ENCODE results near the gene HHATL. TPM values are rescaled to one million over a fixed set of nuclear protein-coding genes. Genes with fewer than 3 reads are reported as not detected.
A peak's percentile ranks its signal among the peaks of the same experiment; 100 is the strongest.

The HHATL gene
- total and polyA plus RNA-seq, 2 donors (not counting 1 experiment from before 2014, with no cell fraction given) = not detected

DNA sequence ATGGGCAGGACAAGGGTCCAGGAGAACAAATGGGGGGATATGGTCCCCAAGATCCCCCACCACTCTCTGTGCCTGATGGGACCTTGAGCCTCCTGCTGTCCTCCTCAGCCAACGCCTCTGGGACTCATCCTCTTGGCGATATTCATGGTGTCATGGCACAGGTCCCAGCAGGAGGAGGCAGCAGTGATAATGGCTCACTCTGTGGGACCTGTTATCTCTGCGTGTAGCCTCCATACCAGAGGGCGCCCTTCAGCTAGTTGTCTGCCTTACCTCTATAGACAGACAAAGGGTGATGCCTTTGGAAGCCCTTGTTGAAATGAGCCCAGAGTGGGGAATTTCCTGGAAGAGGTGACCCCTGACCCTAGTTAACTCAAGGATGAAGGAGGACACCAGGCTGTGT is 41.7 kb downstream of the HHATL start:
- DNase-seq (ENCODE audit: low read depth in 2 of 2) = no peak
- Histone ChIP-seq H3K9ac (ENCODE audit: insufficient read depth, low read length) (no peak overlapping the region), H2AFZ (ENCODE audit: low read length) (no peak overlapping the region), H3K79me2 (ENCODE audit: control insufficient read depth, insufficient read depth, low read length) (peaks cover 10% of the 10 kb centered on the region), H3K4me1 (ENCODE audit: control insufficient read depth, extremely low read depth, insufficient read depth, low read length) (peaks cover 10% of the 10 kb centered on the region), H3K4me3 (replicated peaks in 1 of 4; ENCODE audit: control extremely low read depth in 1 of 4, insufficient read depth in 1 of 4, low read depth in 3 of 4, low read length in 4 of 4) (no peak overlapping the region), H4K20me1 (ENCODE audit: control insufficient read depth, extremely low read depth, insufficient read depth, low read length) (no peaks in the 10 kb centered on the region), H3K4me2 (ENCODE audit: extremely low read depth, insufficient read depth, low read length) (no peak overlapping the region), H3K36me3 (ENCODE audit: control insufficient read depth, insufficient read depth, low read length) (peaks cover 17% of the 10 kb centered on the region), H3K27ac (ENCODE audit: insufficient read depth, low read length) (no peak overlapping the region), H3K9me3 (ENCODE audit: control insufficient read depth, insufficient read depth, low read depth, low read length) (no peaks in the 10 kb centered on the region), H3K27me3 (ENCODE audit: control insufficient read depth, insufficient read depth, low read length) (no peaks in the 10 kb centered on the region)
- no peak for TF ChIP-seq EZH2 (IDR thresholded peaks at IDR 0.05; ENCODE audit: low read length, missing control alignments)
- TF ChIP-seq, protein P1, sequence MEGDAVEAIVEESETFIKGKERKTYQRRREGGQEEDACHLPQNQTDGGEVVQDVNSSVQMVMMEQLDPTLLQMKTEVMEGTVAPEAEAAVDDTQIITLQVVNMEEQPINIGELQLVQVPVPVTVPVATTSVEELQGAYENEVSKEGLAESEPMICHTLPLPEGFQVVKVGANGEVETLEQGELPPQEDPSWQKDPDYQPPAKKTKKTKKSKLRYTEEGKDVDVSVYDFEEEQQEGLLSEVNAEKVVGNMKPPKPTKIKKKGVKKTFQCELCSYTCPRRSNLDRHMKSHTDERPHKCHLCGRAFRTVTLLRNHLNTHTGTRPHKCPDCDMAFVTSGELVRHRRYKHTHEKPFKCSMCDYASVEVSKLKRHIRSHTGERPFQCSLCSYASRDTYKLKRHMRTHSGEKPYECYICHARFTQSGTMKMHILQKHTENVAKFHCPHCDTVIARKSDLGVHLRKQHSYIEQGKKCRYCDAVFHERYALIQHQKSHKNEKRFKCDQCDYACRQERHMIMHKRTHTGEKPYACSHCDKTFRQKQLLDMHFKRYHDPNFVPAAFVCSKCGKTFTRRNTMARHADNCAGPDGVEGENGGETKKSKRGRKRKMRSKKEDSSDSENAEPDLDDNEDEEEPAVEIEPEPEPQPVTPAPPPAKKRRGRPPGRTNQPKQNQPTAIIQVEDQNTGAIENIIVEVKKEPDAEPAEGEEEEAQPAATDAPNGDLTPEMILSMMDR (conservative IDR thresholded peaks at IDR 0.05 in 1 of 2, IDR thresholded peaks at IDR 0.05 in 1 of 2; ENCODE audit: low read depth in 1 of 2, low read length in 2 of 2) = no peak

DNA sequence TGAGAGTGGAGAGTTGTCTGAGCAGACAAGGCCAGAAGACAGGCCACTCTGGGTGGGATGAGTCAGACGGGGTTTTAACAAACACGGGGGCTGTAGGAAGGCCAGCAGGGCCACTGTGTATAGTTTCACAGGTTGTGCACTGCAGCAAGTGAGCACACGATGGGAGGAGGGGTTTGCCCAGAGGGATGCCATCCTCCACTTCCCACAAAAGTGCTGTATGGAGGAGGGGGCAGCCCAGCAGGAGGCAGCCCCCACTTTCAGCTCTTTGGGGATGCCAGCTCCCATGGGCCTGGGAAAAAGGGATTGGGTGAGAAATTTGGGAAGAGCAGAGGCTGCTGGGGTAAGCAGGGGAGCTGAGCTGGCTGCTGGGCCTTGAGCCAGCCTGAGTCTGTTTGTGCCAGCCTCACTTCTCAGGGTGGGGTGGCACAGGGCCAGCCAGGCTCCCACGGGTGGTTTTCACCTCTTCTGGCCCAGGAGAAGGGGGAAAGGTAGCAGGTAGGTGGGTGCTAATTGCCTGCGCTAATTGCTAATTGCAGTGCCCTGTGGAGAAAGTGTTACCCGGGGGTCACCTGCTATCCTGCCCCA is 42.4 kb downstream of the HHATL start:
- peaks cover 16% of the 10 kb centered on the region for H3K79me2 ChIP-seq (ENCODE audit: control insufficient read depth, insufficient read depth, low read length)
- no peak overlapping the region for H2AFZ ChIP-seq (ENCODE audit: low read length)
- H3K27me3 ChIP-seq (ENCODE audit: control insufficient read depth, insufficient read depth, low read length) = no peaks in the 10 kb centered on the region
- peaks cover 14% of the 10 kb centered on the region for H3K4me1 ChIP-seq (ENCODE audit: control insufficient read depth, extremely low read depth, insufficient read depth, low read length)
- DNase-seq (ENCODE audit: low read depth in 2 of 2) = peak in 1 of 2 donors; percentile 19
- no peak overlapping the region for H3K27ac ChIP-seq (ENCODE audit: insufficient read depth, low read length)
- H4K20me1 ChIP-seq (ENCODE audit: control insufficient read depth, extremely low read depth, insufficient read depth, low read length) = no peaks in the 10 kb centered on the region
- TF ChIP-seq EZH2 (IDR thresholded peaks at IDR 0.05; ENCODE audit: low read length, missing control alignments) = no peak
- TF ChIP-seq, protein P1 (conservative IDR thresholded peaks at IDR 0.05 in 1 of 2, IDR thresholded peaks at IDR 0.05 in 1 of 2; ENCODE audit: low read depth in 1 of 2, low read length in 2 of 2) = no peak
- peaks cover 17% of the 10 kb centered on the region for H3K36me3 ChIP-seq (ENCODE audit: control insufficient read depth, insufficient read depth, low read length)
- no peak overlapping the region for H3K9ac ChIP-seq (ENCODE audit: insufficient read depth, low read length)
- H3K4me3 ChIP-seq (replicated peaks in 1 of 4; ENCODE audit: control extremely low read depth in 1 of 4, insufficient read depth in 1 of 4, low read depth in 3 of 4, low read length in 4 of 4) = no peak overlapping the region
- no peaks in the 10 kb centered on the region for H3K9me3 ChIP-seq (ENCODE audit: control insufficient read depth, insufficient read depth, low read depth, low read length)
- no peak overlapping the region for H3K4me2 ChIP-seq (ENCODE audit: extremely low read depth, insufficient read depth, low read length)

DNA sequence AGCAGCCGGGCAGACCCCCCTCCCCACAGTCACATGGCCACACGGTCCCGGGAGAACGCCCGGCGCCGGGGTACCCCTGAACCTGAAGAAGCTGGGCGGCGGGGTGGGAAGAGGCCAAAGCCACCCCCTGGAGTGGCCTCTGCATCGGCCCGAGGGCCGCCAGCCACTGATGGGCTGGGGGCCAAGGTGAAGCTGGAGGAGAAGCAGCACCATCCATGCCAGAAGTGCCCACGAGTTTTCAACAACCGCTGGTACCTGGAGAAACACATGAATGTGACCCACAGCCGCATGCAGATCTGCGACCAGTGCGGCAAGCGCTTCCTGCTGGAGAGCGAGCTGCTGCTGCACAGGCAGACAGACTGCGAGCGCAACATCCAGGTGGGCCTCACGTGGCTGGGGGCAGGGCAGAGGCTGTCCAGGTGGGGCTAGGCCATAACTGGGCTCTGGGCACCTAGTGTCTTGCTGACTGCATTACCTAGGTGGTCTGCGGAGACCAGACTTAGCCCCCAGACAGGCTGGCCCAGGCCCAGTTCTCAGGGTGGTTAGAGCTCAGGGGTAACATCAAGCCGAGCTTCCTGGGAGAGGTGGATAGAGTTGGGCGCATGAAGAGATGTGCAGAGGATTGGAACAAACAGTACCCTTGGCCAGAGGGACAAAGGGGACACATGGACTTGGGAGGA is 43.0 kb downstream of the HHATL start:
- H4K20me1 ChIP-seq (ENCODE audit: control insufficient read depth, extremely low read depth, insufficient read depth, low read length) = no peaks in the 10 kb centered on the region
- H3K9me3 ChIP-seq (ENCODE audit: control insufficient read depth, insufficient read depth, low read depth, low read length) = no peaks in the 10 kb centered on the region
- peaks cover 17% of the 10 kb centered on the region for H3K36me3 ChIP-seq (ENCODE audit: control insufficient read depth, insufficient read depth, low read length)
- H3K9ac ChIP-seq (ENCODE audit: insufficient read depth, low read length) = no peak overlapping the region
- H2AFZ ChIP-seq (ENCODE audit: low read length) = no peak overlapping the region
- H3K4me1 ChIP-seq (ENCODE audit: control insufficient read depth, extremely low read depth, insufficient read depth, low read length) = peaks cover 15% of the 10 kb centered on the region
- H3K4me3 ChIP-seq (replicated peaks in 1 of 4; ENCODE audit: control extremely low read depth in 1 of 4, insufficient read depth in 1 of 4, low read depth in 3 of 4, low read length in 4 of 4) = no peak overlapping the region
- no peak overlapping the region for H3K4me2 ChIP-seq (ENCODE audit: extremely low read depth, insufficient read depth, low read length)
- peaks cover 18% of the 10 kb centered on the region for H3K79me2 ChIP-seq (ENCODE audit: control insufficient read depth, insufficient read depth, low read length)
- DNase-seq (ENCODE audit: low read depth in 2 of 2) = no peak
- TF ChIP-seq EZH2 (IDR thresholded peaks at IDR 0.05; ENCODE audit: low read length, missing control alignments) = no peak
- TF ChIP-seq, protein P1 (conservative IDR thresholded peaks at IDR 0.05 in 1 of 2, IDR thresholded peaks at IDR 0.05 in 1 of 2; ENCODE audit: low read depth in 1 of 2, low read length in 2 of 2) = no peak
- no peak overlapping the region for H3K27ac ChIP-seq (ENCODE audit: insufficient read depth, low read length)
- H3K27me3 ChIP-seq (ENCODE audit: control insufficient read depth, insufficient read depth, low read length) = no peaks in the 10 kb centered on the region

Data from fibroblast of lung (primary cell).